Astrocyte of the hippocampus (primary cell): ENCODE data around the gene GP2.

Experiments used
- DNase-seq: peaks from one replicate; pipeline ENCODE4 v3.0.0; 2011; ENCODE audit warnings: low read depth, low spot score

GP2 gene

DNA sequence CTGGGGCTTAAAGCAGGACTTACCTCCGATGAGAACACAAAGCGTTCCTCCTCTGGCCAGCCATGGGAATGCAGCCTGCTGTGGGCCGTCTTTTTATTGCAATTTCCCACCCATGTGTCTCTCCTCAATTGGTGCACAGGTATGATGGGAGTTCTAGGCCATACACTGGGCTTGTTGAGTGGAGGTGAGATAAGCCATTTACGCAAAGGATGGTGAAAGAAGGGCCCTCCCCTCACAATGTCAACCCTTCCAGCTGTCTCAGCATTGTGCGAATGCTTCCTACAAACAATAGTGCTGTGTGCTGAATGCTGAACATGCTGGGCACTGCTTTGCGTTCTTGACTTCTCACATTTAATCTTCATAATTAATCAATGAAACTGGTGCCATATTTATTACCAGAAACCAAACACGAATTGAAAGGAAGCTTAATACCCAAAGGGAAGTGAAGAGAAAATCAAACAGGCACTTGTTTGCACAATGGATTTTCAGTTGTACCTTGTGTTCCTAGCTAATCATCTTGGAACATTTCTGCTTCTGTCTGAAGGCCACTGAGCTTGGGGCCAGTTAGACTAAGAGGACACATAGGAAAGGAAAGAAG is at the start of gene GP2:
Gene GP2, minus strand, starts transcription at position 70 of the 598 bp plus-strand sequence. CDS start 1,082 bp downstream, outside the sequence.
- DNase-seq: no peak

DNA sequence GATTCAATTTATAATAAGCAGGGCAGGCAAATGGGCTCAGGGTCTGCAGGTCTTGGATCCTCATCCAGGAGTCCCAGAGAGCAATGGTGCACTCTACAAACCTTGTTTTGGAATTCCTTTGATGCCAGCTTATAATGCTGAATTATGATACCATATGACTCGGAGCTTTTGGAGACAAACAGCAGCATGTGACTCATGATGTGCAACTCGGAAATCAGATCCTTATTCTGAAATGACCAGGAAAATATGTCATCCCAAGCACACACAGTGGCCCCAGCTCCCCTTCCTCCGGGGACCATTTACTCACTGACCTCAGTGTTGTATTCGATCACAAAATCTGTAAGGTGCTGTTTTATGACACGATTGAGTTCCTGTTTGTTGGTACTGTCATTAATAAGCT is 45.4 kb upstream of the GP2 start:
- no peak for DNase-seq

DNA sequence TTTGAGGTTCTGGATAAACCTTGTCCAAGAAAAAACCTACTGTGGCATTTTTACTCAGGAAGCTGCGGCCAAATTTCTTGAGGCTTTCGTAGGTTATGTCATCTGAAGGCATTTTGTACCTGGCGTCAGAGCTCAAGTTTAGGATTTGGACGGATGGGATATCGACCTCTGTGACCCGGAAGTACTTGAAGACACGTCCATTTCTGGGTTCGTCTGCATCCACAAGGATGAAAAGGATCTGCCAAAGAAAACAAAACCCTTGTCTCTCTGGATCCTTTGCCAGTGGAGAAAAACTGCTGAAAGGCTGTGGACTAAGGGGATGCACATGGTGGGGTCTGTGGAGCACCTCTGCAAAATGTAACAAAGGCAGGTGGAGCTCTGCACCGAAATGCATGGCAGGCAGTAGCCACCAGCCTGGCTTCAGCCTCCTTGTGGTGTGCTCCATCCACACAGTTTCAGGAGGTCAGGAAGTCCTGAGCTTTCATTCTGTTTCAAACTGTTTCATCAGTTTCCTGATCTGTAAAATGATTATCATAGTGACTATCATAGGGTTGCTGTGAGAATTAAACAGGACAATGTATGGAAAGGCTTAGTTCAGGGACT is 42.2 kb upstream of the GP2 start:
- no peak for DNase-seq

DNA sequence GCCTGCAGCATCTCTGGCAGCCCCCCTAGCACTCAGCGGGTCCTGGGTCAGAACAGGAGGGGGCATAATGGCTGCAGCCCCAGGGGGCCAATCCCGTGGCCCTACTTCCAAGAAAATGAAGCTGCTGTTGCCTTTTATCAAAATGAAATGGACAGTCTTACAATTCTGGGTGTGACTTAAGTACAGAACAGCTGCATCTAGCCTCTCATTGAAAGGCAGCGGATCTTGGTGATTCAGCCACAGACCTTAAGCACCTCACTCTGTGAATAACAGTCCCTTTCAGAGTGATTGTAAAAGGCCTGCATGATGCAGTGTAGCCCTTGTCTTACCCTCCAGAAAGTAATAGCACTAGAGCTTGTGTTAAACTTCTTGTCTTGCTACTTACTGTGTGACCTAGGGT is 36.7 kb upstream of the GP2 start:
- DNase-seq: no peak

DNA sequence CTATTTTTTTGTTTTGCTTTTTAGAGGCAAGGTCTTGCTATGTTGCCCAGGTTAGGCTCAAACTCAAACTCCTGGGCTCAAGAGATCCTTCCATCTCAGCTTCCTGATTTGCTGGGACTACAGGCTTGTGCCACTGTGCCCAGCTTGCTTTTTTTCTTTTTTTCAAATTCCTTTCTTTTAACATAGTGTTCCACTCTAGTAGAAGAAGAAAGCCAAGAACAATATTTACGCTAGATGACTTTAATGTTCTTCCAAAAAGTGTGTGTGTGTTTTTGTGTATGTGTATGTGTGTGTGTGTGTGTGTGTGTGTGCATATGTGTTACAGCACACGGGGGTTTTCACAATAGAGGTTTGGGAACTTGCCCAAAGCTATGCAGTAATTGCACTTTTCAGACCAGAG is 35.9 kb upstream of the GP2 start:
- DNase-seq: no peak

DNA sequence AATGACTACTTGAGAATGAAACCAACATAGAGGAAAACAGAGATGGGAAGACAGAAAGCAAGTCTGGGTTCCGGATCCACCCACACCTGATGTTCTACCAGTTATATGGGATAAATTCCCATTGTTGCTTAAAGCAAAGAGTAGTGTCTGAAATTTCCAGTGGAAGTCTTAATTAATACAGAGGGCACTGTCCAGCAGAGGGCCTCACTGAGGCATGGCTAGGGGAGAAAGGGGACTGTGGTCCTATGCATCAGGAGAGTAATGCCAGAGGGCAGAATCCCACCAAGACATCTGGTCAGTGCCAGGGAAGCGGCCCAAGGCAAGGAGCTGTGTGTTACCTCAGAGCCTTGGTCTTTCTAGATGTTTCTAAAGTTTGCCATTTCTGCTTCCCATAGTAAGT is 32.7 kb upstream of the GP2 start:
- DNase-seq: no peak

DNA sequence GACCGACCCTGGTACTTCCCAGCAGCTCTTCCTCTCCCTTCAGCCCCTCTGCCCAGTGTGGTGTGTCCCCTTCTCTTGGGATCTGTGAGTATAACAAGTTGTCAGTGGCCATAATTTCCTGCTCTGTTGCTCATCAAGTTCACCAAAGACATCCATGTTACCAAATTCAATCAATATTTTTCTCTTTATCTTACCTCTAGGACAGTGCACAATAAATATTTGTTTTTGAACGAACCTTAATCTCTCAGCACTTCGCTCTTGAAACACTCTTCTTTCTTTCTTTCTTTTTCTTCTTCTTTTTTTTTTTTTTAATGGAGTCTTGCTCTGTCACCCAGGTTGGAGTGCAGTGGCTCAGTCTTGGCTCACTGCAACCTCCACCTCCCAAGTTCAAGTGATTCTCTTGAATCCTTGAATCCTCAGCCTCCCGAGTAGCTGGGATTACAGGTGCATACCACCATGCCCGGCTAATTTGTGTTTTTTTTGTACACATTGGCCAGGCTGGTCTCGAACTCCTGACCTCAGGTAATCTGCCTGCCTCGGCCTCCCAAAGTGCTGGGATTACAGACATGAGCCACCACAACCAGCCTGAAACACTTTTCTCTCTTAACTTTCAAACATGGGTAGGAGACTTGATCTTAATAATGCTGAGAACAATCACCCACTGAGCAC is 27.9 kb upstream of the GP2 start:
- DNase-seq: no peak

DNA sequence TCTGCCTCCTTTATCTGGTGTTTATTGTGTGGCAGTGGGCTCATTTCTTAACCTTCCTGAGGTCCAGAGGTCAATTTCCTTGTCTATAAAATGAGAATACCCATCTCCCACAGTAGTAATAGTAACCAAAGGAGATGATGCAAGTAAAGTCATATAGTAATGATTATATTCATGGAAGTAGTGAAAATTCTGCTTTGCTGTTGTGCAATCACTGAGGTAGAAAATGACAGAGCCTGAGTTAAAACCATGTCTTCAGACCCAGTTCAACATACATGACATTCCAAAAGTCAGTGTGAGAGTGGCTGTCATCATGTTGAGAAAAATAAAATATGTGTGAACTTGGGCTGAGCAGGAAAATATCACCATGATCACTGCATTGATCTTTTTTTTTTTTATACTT is 26.1 kb upstream of the GP2 start:
- DNase-seq: no peak

DNA sequence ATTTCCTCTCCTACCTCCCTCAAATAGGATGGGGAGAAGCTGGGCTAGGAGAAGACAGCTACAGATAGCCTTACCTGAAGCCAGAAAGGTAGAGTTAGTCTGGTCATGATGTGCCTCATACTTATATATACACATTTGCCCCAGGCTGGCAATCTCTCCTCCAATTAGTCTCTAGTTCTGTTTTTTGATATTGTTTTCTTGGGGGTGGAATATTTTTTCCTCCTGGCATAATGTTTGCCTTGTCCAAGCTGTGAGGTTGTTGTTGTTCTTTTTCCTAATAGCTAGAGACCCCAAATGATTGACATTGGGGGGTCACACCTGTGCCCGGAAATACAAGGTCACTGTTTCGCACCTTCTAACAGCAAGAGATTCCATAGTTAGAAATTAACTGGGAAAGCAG is 25.3 kb upstream of the GP2 start, which contains the start of gene UMOD:
Gene UMOD, minus strand, starts transcription at position 101 of the 400 bp plus-strand sequence. CDS start 1,978 bp downstream, outside the sequence.
- DNase-seq: no peak

DNA sequence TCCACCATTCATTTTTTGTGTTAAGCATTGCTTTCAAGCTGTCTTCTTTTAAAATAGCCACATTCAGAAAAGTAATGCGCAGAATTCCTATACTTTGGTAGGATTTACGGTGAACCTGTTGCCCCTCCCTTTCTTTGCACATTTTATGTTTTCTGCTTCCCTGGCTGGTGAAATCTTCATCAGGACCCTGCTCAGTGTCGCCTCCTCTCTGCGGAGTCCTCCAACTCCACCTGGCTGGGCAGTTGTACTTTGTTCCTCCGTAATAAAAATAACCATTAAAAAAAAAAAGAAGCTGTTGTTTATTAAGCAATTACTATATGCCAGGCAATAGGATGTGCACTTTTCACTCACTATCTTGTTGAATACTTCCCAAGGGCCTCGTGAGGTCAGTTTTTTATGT is 22.3 kb upstream of the GP2 start:
- DNase-seq: no peak

DNA sequence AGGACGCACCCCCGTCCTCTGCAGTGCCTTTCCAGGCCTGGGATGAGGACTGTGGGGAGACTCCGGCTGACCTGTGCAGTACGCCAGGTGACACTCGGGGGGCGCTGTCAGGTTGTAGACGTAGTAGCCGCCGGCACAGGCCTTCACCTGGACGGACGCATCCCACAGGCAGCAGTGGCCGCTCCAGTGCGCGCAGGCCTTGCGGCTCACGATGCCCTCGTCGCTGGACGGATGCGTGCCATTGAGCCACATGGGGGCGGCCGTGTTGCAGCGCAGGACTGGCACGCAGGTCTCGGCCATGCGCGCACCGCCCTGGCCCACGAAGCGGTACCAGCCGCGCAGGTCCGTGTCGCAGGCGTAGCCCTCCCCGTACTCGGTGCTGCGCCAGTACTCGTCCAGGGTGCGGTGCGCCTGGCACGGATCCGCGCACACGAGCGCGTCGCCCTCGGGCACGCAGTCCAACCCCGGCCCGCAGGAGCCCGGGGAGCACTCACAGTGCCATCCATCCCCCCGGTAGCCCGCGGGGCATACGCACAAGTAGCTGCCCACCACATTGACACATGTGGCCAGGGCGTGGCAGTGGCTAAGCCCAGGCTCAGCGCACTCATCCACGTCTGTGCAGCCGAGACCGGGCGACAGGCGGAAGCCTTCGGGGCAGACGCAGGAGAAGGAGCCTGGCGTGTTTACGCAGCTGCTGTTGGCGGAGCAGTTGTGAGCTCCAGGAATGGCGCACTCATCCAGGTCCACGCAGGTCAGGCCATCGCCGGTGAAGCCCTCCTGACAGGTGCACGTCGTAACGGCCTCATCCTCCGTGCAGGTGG is 21.3 kb upstream of the GP2 start:
- DNase-seq: no peak

DNA sequence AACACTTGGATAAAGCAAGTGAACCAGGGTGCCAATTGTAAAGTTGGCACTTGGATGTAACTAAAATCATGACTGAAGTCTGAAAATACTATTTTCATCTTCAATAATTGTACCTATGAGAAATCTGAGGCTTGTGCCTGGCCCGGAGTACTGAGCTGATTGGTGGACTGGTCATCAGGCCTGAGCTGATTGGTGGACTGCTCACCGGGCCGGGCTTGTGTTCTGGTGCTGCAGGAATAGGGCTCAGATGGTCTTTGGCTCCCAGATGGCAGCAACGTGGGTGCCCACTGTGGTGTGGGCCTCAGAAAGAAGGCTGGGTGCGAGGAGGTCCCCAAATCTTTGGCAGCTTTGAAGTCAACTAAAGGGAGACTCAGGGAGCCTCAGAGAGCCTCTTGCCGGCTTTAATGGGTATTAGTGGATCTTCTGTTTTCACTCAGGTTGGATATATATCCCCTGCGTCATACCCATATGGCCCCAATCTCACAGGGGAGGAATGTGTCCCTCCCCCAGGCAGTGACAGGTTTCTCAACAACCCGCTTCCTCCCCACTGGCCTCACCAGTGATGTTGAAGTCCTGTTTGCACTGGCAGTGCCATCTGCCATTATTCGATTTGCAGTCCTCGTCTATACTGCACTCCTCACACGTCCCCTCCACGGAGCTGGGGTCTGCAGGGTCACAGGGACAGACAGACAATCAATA is 20.5 kb upstream of the GP2 start:
- no peak for DNase-seq

DNA sequence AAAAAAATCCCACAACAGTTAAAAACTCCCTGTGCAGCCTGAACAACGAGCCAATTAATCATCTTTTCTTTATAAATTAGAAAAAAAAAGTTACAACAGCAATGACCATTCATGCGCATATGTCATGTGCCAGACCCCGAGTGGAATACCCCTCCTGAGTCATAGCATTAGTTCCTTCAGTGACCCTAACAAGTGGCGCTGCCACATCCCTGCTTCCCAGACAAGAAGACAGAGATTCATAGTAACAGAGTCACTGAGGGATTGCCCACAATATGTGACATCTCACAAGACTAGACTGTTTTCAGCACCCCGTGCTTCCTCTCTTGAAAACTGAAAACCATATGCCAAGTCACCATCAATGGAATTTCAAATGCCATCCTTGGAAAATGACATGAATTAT is 17.3 kb upstream of the GP2 start:
- no peak for DNase-seq

DNA sequence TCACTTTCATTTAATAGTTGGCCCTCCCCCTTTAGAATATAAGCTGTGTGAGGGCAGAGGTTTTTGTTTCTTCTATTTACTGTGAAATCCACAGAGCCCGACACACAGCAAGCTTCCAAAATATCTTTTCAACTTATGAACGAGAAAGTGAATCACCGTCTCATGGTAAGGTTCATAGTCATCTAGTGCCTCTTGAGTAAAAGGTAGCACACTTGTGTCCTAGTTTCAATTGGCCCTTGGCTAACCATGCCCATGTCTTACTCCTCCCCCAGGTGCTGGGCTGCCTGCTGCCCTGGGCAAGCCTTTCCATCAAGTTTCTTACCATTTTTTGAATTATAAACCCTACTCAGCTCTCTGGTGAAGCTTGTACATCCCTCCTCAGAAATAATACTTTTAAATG is 12.4 kb upstream of the GP2 start:
- no peak for DNase-seq

DNA sequence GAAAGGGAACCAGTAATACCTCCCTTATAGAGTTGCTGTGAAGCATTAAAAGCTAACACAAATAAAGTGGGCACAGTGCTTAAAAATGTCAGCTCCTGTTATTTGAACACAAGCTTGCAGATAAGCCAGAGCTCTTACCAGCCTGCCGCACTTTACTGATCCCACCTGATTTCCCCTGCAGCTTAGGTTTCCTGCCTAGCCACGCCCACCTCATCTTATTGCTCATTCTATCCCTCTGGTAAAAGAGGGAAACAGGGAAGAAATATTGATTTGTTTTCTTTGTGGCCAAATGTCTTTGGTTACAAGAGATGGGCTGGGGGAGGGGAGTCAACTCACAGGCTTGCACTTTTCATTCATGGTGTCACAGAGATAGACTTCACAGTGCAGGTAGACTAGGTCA is 9.6 kb upstream of the GP2 start:
- no peak for DNase-seq

DNA sequence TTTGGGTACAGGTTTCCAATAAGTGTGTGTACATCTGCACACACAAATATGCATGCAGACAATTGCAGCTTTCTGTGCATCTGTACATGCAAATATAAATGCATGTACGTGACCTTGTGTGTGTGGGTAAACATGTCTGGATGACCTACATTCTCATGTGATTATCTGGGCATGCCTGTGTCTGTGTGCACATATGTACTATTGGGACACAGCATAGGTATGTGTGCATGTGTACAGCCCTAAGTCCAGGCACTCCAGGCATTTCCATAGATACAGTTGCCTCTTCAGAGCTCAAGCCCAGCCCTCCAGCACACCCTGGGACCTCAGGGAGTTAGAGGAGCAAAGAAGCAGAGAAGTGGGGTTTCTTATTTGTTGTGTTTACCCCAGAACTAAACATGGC is 7.1 kb upstream of the GP2 start:
- no peak for DNase-seq

DNA sequence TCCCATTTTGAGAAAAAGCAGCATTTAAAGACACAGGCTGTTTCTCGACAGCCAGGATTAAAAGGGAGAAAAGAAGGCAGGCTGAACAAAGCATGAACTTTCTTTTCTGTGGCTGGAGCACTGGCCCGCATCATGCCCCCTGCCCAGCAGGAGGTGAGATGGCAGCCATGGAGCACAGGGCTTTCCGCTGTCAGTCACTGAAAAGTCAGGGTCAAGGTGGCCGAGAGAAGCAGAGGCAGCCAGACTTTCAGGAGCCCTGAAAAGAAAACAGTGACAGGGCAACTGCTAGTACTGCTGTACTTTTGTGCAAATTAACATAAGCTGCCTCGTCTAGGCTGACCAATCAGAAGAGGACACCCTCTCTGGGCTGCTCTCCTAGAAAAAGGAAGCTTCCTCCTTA is 5.8 kb upstream of the GP2 start:
- DNase-seq: no peak

DNA sequence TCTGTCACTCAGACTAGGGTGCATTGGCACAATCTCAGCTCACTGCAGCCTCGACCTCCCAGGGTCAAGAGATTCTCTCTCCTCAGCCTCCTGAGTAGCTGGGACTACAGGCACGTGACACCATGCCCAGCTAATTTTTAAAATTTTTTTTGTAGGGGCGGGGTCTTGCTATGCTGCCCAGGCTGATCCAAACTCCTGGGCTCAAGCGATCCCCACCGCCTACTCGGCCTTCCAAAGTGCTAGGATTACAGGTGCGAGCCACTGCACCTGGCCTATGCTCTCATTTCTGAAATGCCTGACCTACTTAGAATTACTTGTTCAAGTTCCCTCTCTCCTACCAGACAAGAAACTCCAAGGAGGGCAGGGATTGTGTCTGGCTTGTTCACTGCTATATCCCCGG is 5.1 kb upstream of the GP2 start:
- no peak for DNase-seq

DNA sequence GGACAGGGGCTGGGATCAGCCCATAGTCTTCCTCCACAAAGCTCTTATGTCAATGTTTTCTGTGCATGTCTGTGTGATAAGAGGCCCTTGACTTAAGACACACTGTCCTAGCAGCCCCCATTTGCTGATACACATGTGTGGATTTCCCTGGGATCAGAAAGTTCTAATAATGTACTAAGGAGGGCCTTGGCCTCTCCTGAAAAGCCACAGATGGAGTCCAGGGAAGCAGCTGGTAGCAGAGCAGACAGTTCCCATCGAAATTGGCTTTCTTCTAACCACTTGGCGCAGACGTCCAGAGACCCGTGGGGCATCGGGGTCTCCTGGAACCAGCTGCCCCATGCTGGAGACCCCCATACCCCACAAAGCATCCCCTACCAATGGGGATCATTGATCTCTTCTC is 4.3 kb upstream of the GP2 start:
- no peak for DNase-seq

DNA sequence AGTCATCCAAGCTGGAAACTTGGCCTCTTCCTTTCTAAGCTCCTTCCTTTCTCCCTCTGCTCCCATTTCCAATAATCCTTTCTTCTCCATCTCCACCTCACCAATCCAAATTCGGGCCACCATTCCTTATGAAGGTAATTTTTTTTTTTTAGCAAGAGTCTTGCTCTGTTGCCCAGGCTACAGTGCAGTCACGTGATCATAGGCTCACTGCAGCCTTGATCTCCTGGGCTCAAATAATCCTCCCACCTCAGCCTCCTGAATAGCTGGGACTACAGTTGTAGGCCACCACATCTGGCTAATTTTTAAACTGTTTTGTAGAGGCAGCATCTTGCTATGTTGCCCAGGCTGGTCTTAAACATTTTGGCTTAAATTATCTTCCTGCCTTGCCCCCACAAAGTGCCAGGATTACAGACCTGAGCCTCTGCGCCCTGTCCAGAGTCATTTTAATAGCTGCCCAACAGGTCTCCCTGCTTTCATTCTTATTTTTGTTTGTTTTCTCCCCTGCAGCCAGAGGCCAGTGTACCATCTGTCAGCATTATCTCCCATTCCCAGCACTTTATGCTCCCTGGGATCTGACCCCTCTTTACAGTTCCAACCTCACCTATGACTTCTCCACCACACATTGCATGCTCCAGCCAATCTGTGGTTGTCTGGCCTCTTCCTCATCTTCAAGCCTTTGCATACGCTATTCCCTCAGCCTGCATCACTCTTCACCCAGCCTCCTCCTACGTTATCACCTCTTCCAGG is 2.3 kb upstream of the GP2 start:
- DNase-seq: no peak

DNA sequence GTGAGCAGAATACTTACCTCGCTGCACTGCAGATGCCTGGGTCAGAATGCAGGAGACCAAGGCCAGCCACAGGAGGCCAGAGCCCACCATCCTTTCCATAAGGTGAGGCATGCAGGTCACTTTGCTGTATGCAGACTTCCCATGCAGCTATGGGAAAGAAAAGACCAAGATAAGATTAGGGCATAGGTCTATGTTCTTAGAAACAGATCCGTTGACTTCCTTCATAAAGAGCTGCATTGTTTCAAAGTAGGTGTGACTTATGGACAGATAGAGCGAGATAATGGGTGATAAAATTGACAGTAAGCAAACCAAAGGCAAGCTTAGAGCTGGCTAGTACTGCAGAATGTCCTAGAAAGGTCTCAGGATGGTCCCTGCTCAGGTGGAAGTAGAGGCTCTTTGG is 992 bp downstream of the GP2 start:
- no peak for DNase-seq
